Measurements from ENCODE around the gene NAPG.
"Not testable (repeated sequence)": the region's sequence is repeated elsewhere in the genome, so short reads cannot be mapped to it uniquely, and the experiment has no call there.

Gene NAPG

DNA sequence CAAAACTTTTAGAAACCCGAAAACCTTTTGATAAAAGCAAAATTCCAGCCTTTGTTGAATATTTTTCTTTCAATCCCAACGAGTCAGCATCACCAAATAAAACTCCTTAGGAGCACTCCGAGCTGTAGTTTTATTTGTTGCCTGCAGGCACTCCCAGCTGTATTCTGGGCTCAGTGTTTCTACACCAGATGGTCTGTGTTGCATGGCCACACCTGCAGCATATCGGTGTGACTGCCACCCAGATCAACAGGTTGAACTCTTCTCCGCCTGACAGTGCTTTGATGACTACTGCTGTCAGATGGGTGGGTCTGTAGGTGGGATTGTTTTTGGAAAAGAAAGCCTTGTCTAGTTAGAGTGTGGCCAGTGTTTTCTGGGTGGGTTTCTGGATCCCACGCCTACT, 38.7 kb upstream of the NAPG start:
- no peak overlapping the region for H3K9ac ChIP-seq (ENCODE audit: low read length in 5 of 5)
- peaks cover 10 to 45% (median 38%) of the 10 kb centered on the region in 5 donors for H3K36me3 ChIP-seq (ENCODE audit: control insufficient read depth in 5 of 5, insufficient read depth in 5 of 5, low read length in 5 of 5)
- no peak overlapping the region for H3K4me3 ChIP-seq (ENCODE audit: low read depth in 1 of 5, low read length in 5 of 5)
- H3K27me3 ChIP-seq (ENCODE audit: control insufficient read depth in 5 of 5, insufficient read depth in 4 of 5, low read length in 5 of 5): no peaks in the 10 kb centered on the region
- H3K4me1 ChIP-seq (ENCODE audit: control insufficient read depth in 5 of 5, insufficient read depth in 5 of 5, low read length in 5 of 5): peaks cover 0 to 17% (median 3%) of the 10 kb centered on the region in 5 donors
- no peaks in the 10 kb centered on the region for H3K9me3 ChIP-seq (ENCODE audit: control insufficient read depth in 5 of 5, low read length in 5 of 5)
- H3K27ac ChIP-seq (ENCODE audit: low read depth, low read length): no peak overlapping the region

DNA sequence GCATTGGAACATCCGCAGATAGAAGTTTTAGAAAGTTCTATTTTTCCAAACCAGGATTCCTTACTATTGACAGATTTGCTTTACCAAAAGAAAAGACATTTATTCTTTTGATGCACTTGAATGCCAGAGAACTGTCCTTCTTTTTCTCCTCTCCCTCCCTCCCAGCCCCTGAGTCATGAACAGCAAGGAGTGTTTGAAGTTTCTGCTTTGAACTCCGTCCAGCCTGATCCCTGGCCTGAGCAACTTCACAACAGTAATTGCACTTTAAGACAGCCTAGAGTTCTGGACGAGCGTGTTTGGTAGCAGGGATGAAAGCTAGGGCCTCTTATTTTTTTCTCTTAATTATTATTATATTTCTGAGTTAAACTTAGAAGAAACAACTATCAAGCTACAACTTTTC, 37.8 kb upstream of the NAPG start:
- H3K36me3 ChIP-seq (ENCODE audit: control insufficient read depth in 5 of 5, insufficient read depth in 5 of 5, low read length in 5 of 5): peaks cover 10 to 45% (median 35%) of the 10 kb centered on the region in 5 donors
- no peaks in the 10 kb centered on the region for H3K9me3 ChIP-seq (ENCODE audit: control insufficient read depth in 5 of 5, low read length in 5 of 5)
- H3K27ac ChIP-seq (ENCODE audit: low read depth, low read length): no peak overlapping the region
- H3K4me3 ChIP-seq (ENCODE audit: low read depth in 1 of 5, low read length in 5 of 5): no peak overlapping the region
- no peaks in the 10 kb centered on the region for H3K27me3 ChIP-seq (ENCODE audit: control insufficient read depth in 5 of 5, insufficient read depth in 4 of 5, low read length in 5 of 5)
- H3K9ac ChIP-seq (ENCODE audit: low read length in 5 of 5): no peak overlapping the region
- H3K4me1 ChIP-seq (ENCODE audit: control insufficient read depth in 5 of 5, insufficient read depth in 5 of 5, low read length in 5 of 5): peaks cover 0 to 10% (median 0%) of the 10 kb centered on the region in 5 donors

DNA sequence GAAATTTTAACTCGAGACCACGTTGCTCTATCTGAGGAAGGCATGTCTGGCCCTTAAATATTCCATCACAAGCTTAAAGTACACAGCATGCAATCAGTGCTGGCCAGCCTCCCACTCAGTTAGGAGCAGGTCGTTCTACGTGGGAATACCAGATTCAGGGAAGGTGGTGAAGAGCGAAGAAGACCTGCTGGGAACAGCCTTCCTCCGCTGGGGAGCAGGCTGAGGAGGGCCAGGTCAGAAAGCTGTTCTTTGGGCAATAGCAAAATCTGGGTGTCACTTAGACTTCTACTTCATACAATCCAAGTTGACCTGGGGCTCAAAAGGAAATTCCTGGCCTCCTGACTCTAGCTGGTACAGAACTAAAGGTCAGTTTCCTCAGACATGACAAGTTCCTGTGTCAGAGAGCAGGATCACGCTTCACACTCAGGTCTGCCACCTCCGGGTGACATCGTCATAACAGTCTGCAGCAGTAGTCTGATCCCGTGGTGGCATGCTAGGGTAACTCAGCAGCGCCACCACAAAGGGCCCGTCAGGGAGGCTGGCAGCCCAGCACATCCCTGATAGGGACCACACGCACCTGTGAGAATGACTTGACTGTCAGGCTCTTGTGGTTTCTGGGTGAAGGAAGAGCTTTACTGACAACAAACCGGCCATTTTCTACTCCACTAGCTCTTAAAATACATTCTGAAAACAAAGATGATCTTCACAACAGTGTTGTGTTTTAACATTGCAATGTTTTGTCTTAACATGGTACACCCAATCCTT, 35.2 kb upstream of the NAPG start:
- H3K9ac ChIP-seq (ENCODE audit: low read length in 5 of 5): no peak overlapping the region
- no peaks in the 10 kb centered on the region for H3K4me1 ChIP-seq (ENCODE audit: control insufficient read depth in 5 of 5, insufficient read depth in 5 of 5, low read length in 5 of 5)
- no peaks in the 10 kb centered on the region for H3K27me3 ChIP-seq (ENCODE audit: control insufficient read depth in 5 of 5, insufficient read depth in 4 of 5, low read length in 5 of 5)
- no peaks in the 10 kb centered on the region for H3K9me3 ChIP-seq (ENCODE audit: control insufficient read depth in 5 of 5, low read length in 5 of 5)
- H3K36me3 ChIP-seq (ENCODE audit: control insufficient read depth in 5 of 5, insufficient read depth in 5 of 5, low read length in 5 of 5): peaks cover 10 to 34% (median 26%) of the 10 kb centered on the region in 5 donors
- no peak overlapping the region for H3K27ac ChIP-seq (ENCODE audit: low read depth, low read length)
- no peak overlapping the region for H3K4me3 ChIP-seq (ENCODE audit: low read depth in 1 of 5, low read length in 5 of 5)

DNA sequence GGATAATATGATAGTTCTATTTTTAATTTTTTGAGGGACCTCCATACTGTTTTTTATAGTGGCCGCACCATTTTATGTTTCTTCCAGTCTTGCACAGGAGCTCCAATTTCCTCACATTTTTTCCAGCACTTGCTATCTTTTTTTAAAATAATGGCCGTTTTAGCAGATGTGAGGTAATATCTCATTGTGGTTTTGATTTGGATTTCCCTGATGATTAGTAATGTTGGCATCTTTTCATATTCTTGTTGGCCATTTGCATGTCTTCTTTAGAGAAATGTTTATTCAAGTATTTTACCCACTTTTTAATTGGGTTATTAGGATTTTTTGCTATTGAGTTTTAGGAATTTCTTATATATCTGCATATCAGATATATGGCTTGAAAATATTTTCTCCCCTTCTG, 29.9 kb upstream of the NAPG start:
- Histone ChIP-seq H3K4me1 (ENCODE audit: control insufficient read depth in 5 of 5, insufficient read depth in 5 of 5, low read length in 5 of 5) (peaks cover 0 to 7% (median 4%) of the 10 kb centered on the region in 5 donors), H3K36me3 (ENCODE audit: control insufficient read depth in 5 of 5, insufficient read depth in 5 of 5, low read length in 5 of 5) (no peaks in the 10 kb centered on the region), H3K27ac (ENCODE audit: low read depth, low read length) (no peak overlapping the region), H3K27me3 (ENCODE audit: control insufficient read depth in 5 of 5, insufficient read depth in 4 of 5, low read length in 5 of 5) (no peaks in the 10 kb centered on the region), H3K4me3 (ENCODE audit: low read depth in 1 of 5, low read length in 5 of 5) (no peak overlapping the region), H3K9me3 (ENCODE audit: control insufficient read depth in 5 of 5, low read length in 5 of 5) (no peaks in the 10 kb centered on the region), H3K9ac (ENCODE audit: low read length in 5 of 5) (no peak overlapping the region)

DNA sequence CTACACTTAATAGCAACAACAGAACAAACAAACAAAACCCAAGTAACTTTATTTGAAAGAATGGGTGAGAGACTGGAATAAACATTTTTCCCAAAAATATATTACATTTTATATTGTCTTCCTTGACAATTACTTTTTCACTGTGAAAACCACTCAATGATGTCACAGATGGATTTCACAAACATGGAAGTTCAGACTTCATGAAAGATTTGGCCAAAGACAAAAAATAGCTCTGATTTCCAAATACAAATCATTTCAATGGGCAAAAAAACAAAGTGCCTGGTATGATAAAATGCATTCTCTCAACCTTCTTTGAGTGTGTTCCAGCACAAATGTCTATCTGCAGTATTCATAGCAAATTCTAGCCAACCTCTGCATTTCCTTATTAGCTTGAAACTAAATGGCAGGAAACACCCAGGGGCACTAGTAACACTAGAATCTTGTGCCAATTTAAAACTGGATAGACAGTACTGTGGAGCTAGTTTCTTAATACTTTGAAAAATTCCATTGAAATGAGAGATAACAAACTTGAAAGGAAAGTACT, 28.5 kb upstream of the NAPG start:
- peaks cover 0 to 7% (median 4%) of the 10 kb centered on the region in 5 donors for H3K4me1 ChIP-seq (ENCODE audit: control insufficient read depth in 5 of 5, insufficient read depth in 5 of 5, low read length in 5 of 5)
- no peak overlapping the region for H3K4me3 ChIP-seq (ENCODE audit: low read depth in 1 of 5, low read length in 5 of 5)

DNA sequence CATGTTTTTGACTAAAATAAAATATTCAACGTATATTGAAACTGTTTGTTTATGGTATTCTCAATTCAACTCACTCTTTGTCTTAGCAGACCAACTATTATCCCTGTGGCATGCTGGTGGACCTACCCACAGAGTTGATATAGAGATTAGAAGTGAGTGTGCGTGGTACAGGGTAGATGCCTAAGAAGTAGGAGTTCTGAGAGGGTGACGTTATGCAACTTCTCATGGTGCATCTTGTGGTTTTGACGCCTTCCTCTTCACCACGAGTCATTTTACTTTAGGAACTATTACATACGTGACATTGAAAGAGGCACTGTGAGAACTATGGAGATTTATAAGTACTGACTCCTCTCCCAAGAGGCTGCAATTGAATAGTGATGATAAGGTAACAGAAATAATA, 26.6 kb upstream of the NAPG start:
- Histone ChIP-seq H3K9me3 (ENCODE audit: control insufficient read depth in 5 of 5, low read length in 5 of 5) (no peaks in the 10 kb centered on the region), H3K36me3 (ENCODE audit: control insufficient read depth in 5 of 5, insufficient read depth in 5 of 5, low read length in 5 of 5) (no peaks in the 10 kb centered on the region), H3K9ac (ENCODE audit: low read length in 5 of 5) (no peak overlapping the region), H3K27ac (ENCODE audit: low read depth, low read length) (no peak overlapping the region), H3K4me1 (ENCODE audit: control insufficient read depth in 5 of 5, insufficient read depth in 5 of 5, low read length in 5 of 5) (peaks cover 0 to 7% (median 4%) of the 10 kb centered on the region in 5 donors), H3K27me3 (ENCODE audit: control insufficient read depth in 5 of 5, insufficient read depth in 4 of 5, low read length in 5 of 5) (no peaks in the 10 kb centered on the region), H3K4me3 (ENCODE audit: low read depth in 1 of 5, low read length in 5 of 5) (no peak overlapping the region)

More for the DNA sequence above, 28.5 kb upstream of the NAPG start:
- H3K27me3 ChIP-seq (ENCODE audit: control insufficient read depth in 5 of 5, insufficient read depth in 4 of 5, low read length in 5 of 5): no peaks in the 10 kb centered on the region
- H3K36me3 ChIP-seq (ENCODE audit: control insufficient read depth in 5 of 5, insufficient read depth in 5 of 5, low read length in 5 of 5): no peaks in the 10 kb centered on the region
- no peak overlapping the region for H3K27ac ChIP-seq (ENCODE audit: low read depth, low read length)
- H3K9me3 ChIP-seq (ENCODE audit: control insufficient read depth in 5 of 5, low read length in 5 of 5): no peaks in the 10 kb centered on the region
- H3K9ac ChIP-seq (ENCODE audit: low read length in 5 of 5): no peak overlapping the region

DNA sequence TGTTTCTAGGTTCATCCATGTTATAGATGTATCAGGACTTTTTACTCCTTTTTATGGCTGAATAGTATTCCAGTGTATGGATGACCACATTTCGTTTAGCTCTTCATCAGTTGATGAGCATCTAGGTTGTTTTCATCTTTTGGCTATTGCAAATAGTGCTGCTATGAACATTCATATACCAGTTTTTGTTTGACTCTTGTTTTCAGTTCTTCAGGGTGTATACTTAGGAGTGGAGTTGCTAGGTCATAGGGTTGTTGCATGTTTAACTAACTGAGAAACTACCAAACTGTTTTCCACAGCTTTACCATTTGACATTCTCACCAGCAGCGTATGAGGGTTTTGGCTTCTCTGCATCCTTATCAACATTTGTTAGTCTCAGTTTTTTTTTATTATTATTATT, 25.8 kb upstream of the NAPG start:
- H3K9ac ChIP-seq (ENCODE audit: low read length in 5 of 5): no peak overlapping the region

DNA sequence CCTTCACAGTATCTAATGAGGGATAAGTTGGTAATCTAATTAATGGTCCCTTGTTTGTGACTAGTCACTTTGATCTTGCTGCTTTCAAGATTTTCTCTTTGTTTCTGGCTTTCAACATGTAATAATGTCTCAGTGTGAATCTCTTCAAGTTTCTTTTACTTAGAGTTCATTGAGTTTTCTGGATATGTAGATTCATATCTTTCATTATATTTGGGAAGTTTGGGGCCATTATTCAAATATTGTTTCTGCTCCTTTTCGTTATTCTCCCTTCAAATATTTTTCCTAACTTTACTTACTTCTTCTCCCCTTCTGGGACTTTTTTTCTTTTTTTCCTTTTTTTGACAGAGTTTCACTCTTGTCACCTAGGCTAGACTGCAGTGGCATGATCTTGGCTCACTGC, 21.1 kb upstream of the NAPG start:
- H3K4me1 ChIP-seq (ENCODE audit: control insufficient read depth in 5 of 5, insufficient read depth in 5 of 5, low read length in 5 of 5): no peaks in the 10 kb centered on the region
- no peaks in the 10 kb centered on the region for H3K36me3 ChIP-seq (ENCODE audit: control insufficient read depth in 5 of 5, insufficient read depth in 5 of 5, low read length in 5 of 5)
- H3K27ac ChIP-seq (ENCODE audit: low read depth, low read length): no peak overlapping the region
- no peaks in the 10 kb centered on the region for H3K27me3 ChIP-seq (ENCODE audit: control insufficient read depth in 5 of 5, insufficient read depth in 4 of 5, low read length in 5 of 5)
- H3K4me3 ChIP-seq (ENCODE audit: low read depth in 1 of 5, low read length in 5 of 5): no peak overlapping the region
- H3K9ac ChIP-seq (ENCODE audit: low read length in 5 of 5): no peak overlapping the region
- peaks cover 4 to 15% (median 12%) of the 10 kb centered on the region in 5 donors for H3K9me3 ChIP-seq (ENCODE audit: control insufficient read depth in 5 of 5, low read length in 5 of 5)

More for the DNA sequence above, 25.8 kb upstream of the NAPG start:
- Histone ChIP-seq H3K27ac (ENCODE audit: low read depth, low read length) (no peak overlapping the region), H3K4me3 (ENCODE audit: low read depth in 1 of 5, low read length in 5 of 5) (no peak overlapping the region), H3K9me3 (ENCODE audit: control insufficient read depth in 5 of 5, low read length in 5 of 5) (peaks cover 0 to 6% (median 4%) of the 10 kb centered on the region in 5 donors), H3K4me1 (ENCODE audit: control insufficient read depth in 5 of 5, insufficient read depth in 5 of 5, low read length in 5 of 5) (peaks cover 0 to 7% (median 4%) of the 10 kb centered on the region in 5 donors), H3K36me3 (ENCODE audit: control insufficient read depth in 5 of 5, insufficient read depth in 5 of 5, low read length in 5 of 5) (no peaks in the 10 kb centered on the region), H3K27me3 (ENCODE audit: control insufficient read depth in 5 of 5, insufficient read depth in 4 of 5, low read length in 5 of 5) (no peaks in the 10 kb centered on the region)

DNA sequence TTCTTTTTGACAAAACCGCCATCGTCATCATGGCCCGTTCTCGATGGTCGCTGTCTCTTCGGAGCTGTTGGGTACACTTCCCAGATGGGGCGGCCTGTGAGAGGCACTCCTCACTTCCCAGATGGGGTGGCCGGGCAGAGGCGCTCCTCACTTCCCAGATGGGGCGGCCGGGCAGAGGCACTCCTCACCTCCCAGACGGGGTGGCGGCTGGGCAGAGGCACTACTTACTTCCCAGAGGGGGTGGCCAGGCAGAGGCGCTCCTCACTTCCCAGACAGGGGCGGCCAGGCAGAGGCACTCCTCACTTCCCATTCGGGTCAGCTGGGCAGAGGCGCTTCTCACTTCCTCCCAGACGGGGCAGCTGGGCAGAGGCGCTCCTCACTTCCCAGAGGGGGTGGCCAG, 19.9 kb upstream of the NAPG start:
- H3K4me3 ChIP-seq (ENCODE audit: low read depth in 1 of 5, low read length in 5 of 5); H3K9ac ChIP-seq (ENCODE audit: low read length in 5 of 5): not testable (repeated sequence)

DNA sequence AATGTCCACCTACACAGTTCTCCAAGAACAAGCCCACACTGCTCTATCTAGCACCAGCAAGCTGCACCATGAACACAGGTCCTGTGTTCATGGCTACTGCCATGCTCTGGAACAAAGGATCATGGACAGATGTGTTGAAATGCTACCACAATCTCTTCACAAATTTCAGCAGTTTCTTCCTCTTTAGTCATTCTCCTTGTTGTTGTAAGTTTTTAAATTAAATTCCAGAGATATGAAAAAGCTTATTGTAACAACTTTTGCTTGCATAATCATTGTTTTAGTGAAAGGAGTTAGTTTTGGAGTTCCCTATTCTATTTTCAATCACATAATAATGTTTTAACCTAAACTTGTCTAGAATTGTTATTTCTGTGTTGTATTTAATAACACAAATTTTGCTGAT, 17.2 kb upstream of the NAPG start:
- no peak overlapping the region for H3K27ac ChIP-seq (ENCODE audit: low read depth, low read length)
- no peaks in the 10 kb centered on the region for H3K36me3 ChIP-seq (ENCODE audit: control insufficient read depth in 5 of 5, insufficient read depth in 5 of 5, low read length in 5 of 5)
- H3K9ac ChIP-seq (ENCODE audit: low read length in 5 of 5): no peak overlapping the region
- no peak overlapping the region for H3K4me3 ChIP-seq (ENCODE audit: low read depth in 1 of 5, low read length in 5 of 5)
- H3K27me3 ChIP-seq (ENCODE audit: control insufficient read depth in 5 of 5, insufficient read depth in 4 of 5, low read length in 5 of 5): no peaks in the 10 kb centered on the region
- H3K9me3 ChIP-seq (ENCODE audit: control insufficient read depth in 5 of 5, low read length in 5 of 5): peaks cover 4 to 15% (median 12%) of the 10 kb centered on the region in 5 donors
- peaks cover 0 to 3% (median 0%) of the 10 kb centered on the region in 5 donors for H3K4me1 ChIP-seq (ENCODE audit: control insufficient read depth in 5 of 5, insufficient read depth in 5 of 5, low read length in 5 of 5)

More for the DNA sequence above, 19.9 kb upstream of the NAPG start:
- not testable (repeated sequence) for H3K4me1 ChIP-seq (ENCODE audit: control insufficient read depth in 5 of 5, insufficient read depth in 5 of 5, low read length in 5 of 5); H3K27me3 ChIP-seq (ENCODE audit: control insufficient read depth in 5 of 5, insufficient read depth in 4 of 5, low read length in 5 of 5); H3K36me3 ChIP-seq (ENCODE audit: control insufficient read depth in 5 of 5, insufficient read depth in 5 of 5, low read length in 5 of 5); H3K27ac ChIP-seq (ENCODE audit: low read depth, low read length)
- H3K9me3 ChIP-seq (ENCODE audit: control insufficient read depth in 5 of 5, low read length in 5 of 5): peaks cover 4 to 15% (median 12%) of the 10 kb centered on the region in 5 donors
